Measurements from ENCODE around the gene PPP1R13B.
"Not testable (repeated sequence)": the region's sequence is repeated elsewhere in the genome, so short reads cannot be mapped to it uniquely, and the experiment has no call there.

Gene PPP1R13B

GRCh38 chr14:103856607-103857006 lies 9.2 kb upstream of the PPP1R13B start:
- DNase-seq = no peak

GRCh38 chr14:103856105-103856504 lies 8.7 kb upstream of the PPP1R13B start:
- no peak for DNase-seq

- no peak for DNase-seq
These were observed 8.3 kb upstream of the PPP1R13B start for GRCh38 chr14:103855734-103856095.

GRCh38 chr14:103854822-103855733 lies 7.7 kb upstream of the PPP1R13B start:
- DNase-seq = no peak

GRCh38 chr14:103854017-103854808 lies 6.8 kb upstream of the PPP1R13B start:
- DNase-seq = no peak

- no peak for DNase-seq
These were observed 1.9 kb upstream of the PPP1R13B start for GRCh38 chr14:103849151-103849886.

GRCh38 chr14:103848175-103849077 lies 1.1 kb upstream of the PPP1R13B start:
- no peak for DNase-seq

GRCh38 chr14:103846543-103847450 lies 578 bp downstream of the PPP1R13B start:
- DNase-seq = peak; percentile 37

- no peak for DNase-seq
These were observed 1.3 kb downstream of the PPP1R13B start for GRCh38 chr14:103846097-103846496.

GRCh38 chr14:103845327-103845726 lies 2.0 kb downstream of the PPP1R13B start:
- no peak for DNase-seq

- DNase-seq = not testable (repeated sequence)
These were observed 6.1 kb downstream of the PPP1R13B start for GRCh38 chr14:103841265-103841664.

GRCh38 chr14:103840014-103840413 lies 7.4 kb downstream of the PPP1R13B start:
- no peak for DNase-seq

GRCh38 chr14:103839579-103839978 lies 7.8 kb downstream of the PPP1R13B start:
- DNase-seq = no peak

- DNase-seq = no peak
These were observed 9.3 kb downstream of the PPP1R13B start for GRCh38 chr14:103838117-103838516.

GRCh38 chr14:103836976-103837725 lies 10.2 kb downstream of the PPP1R13B start:
- DNase-seq = no peak

- DNase-seq = no peak
These were observed 12.4 kb downstream of the PPP1R13B start for GRCh38 chr14:103834956-103835355.

GRCh38 chr14:103833711-103834110 lies 13.7 kb downstream of the PPP1R13B start:
- no peak for DNase-seq

GRCh38 chr14:103832046-103832445 lies 15.3 kb downstream of the PPP1R13B start:
- DNase-seq = peak; percentile 13

GRCh38 chr14:103830511-103831270 lies 16.7 kb downstream of the PPP1R13B start:
- DNase-seq = no peak
